CD14-positive monocyte (primary cell): ENCODE data around the gene DNAJC5. TPM values are rescaled to one million over a fixed set of nuclear protein-coding genes. Genes with fewer than 3 reads are reported as not detected.
A peak's percentile ranks its signal among the peaks of the same experiment; 100 is the strongest.

ENCODE experiments used
- DNase-seq, 3 donors: peaks; one replicate each; pipeline ENCODE4 v3.0.0-alpha.2; 2011 to 2022
- H2AFZ ChIP-seq: 2 replicates; pipeline ENCODE4 v1.6.0; 2012; ENCODE audit warnings: mild to moderate bottlenecking, low read depth, low read length, inconsistent platforms; ENCODE audit not compliant: insufficient read depth, poor library complexity, severe bottlenecking
- H3K27ac ChIP-seq, 2 donors: 1 replicate in 1 of 2; 2 replicates in 1 of 2; pipeline ENCODE4 v1.5.1; 2012 to 2013; ENCODE audit warnings: low read length in 2 of 2, control low read depth in 1 of 2, inconsistent platforms in 1 of 2, low read depth in 1 of 2, mild to moderate bottlenecking in 1 of 2
- H3K27me3 ChIP-seq, 2 donors: one replicate each; pipeline versions ENCODE4 v1.6.0 to v1.6.1; 2011 to 2013; ENCODE audit warnings: low read length in 2 of 2; ENCODE audit not compliant: control insufficient read depth in 2 of 2, insufficient read depth in 2 of 2
- H3K36me3 ChIP-seq, 2 donors: replicated peaks in 1 of 2; 1 replicate in 1 of 2; 2 replicates in 1 of 2; pipeline versions ENCODE4 v1.5.1 to v1.6.1; 2012 to 2013; ENCODE audit warnings: low read length in 2 of 2, control low read depth in 1 of 2, inconsistent platforms in 1 of 2, mild to moderate bottlenecking in 1 of 2; ENCODE audit not compliant: insufficient read depth in 2 of 2, control insufficient read depth in 1 of 2
- H3K4me1 ChIP-seq, 2 donors: 1 replicate in 1 of 2; 2 replicates in 1 of 2; pipeline versions ENCODE4 v1.5.1 to v1.6.1; 2012 to 2013; ENCODE audit warnings: low read length in 2 of 2, control low read depth in 1 of 2, inconsistent platforms in 1 of 2, mild to moderate bottlenecking in 1 of 2, moderate library complexity in 1 of 2; ENCODE audit not compliant: insufficient read depth in 2 of 2, control insufficient read depth in 1 of 2
- H3K4me2 ChIP-seq: replicated peaks from 2 replicates; pipeline ENCODE3; 2012; ENCODE audit warnings: low read length, moderate library complexity, mild to moderate bottlenecking; ENCODE audit not compliant: poor library complexity, severe bottlenecking; ENCODE audit errors: extremely low read depth
- H3K4me3 ChIP-seq, 3 experiments: fragments of 200-600 bp in 1 of 3; sonication (generic) in 1 of 3; replicated peaks in 1 of 3; 1 replicate in 2 of 3; 2 replicates in 1 of 3; pipeline ENCODE4 v1.5.1; 2011 to 2013; ENCODE audit warnings: low read length in 3 of 3, mild to moderate bottlenecking in 3 of 3, control low read depth in 2 of 3, low read depth in 2 of 3, inconsistent platforms in 1 of 3, moderate library complexity in 1 of 3
- H3K79me2 ChIP-seq: 2 replicates; pipeline ENCODE4 v1.6.0; 2012; ENCODE audit warnings: mild to moderate bottlenecking, control low read depth, inconsistent platforms, low read length, moderate library complexity; ENCODE audit not compliant: insufficient read depth
- H3K9ac ChIP-seq: 2 replicates; pipeline ENCODE4 v1.6.0; 2017; ENCODE audit warnings: low read length, mild to moderate bottlenecking; ENCODE audit not compliant: insufficient read depth, poor library complexity, severe bottlenecking
- H3K9me3 ChIP-seq, 2 donors: replicated peaks in 1 of 2; 1 replicate in 1 of 2; 2 replicates in 1 of 2; pipeline versions ENCODE4 v1.5.1 to v1.6.1; 2012 to 2013; ENCODE audit warnings: low read length in 2 of 2, control low read depth in 1 of 2; ENCODE audit not compliant: control insufficient read depth in 1 of 2, insufficient read depth in 1 of 2
- H4K20me1 ChIP-seq: 2 replicates; pipeline ENCODE4 v1.6.0; 2012; ENCODE audit warnings: mild to moderate bottlenecking, low read length, control low read depth, moderate library complexity; ENCODE audit not compliant: insufficient read depth
- H3K27ac Mint-ChIP-seq, 7 donors: one replicate each; pipeline ENCODE4 v1.8.0; 2020; ENCODE audit warnings: mild to moderate bottlenecking in 7 of 7, mixed read lengths in 7 of 7, moderate library complexity in 6 of 7, inconsistent platforms in 2 of 7
- H3K27me3 Mint-ChIP-seq, 3 donors: one replicate each; pipeline ENCODE4 v1.8.0; 2021 to 2022; ENCODE audit warnings: low read depth in 3 of 3, mild to moderate bottlenecking in 3 of 3, mixed read lengths in 3 of 3, moderate library complexity in 3 of 3, inconsistent platforms in 1 of 3
- H3K36me3 Mint-ChIP-seq, 2 donors: one replicate each; pipeline ENCODE4 v1.8.0; 2020; ENCODE audit warnings: mixed read lengths in 2 of 2, inconsistent platforms in 1 of 2, mild to moderate bottlenecking in 1 of 2
- H3K4me1 Mint-ChIP-seq: one replicate; pipeline ENCODE4 v1.8.0; 2020; ENCODE audit warnings: mild to moderate bottlenecking, mixed read lengths
- H3K4me3 Mint-ChIP-seq, 2 donors: one replicate each; pipeline ENCODE4 v1.8.0; 2020; ENCODE audit warnings: mild to moderate bottlenecking in 2 of 2, mixed read lengths in 2 of 2, moderate library complexity in 1 of 2
- H3K9me3 Mint-ChIP-seq, 7 donors: one replicate each; pipeline ENCODE4 v1.8.0; 2020 to 2022; ENCODE audit warnings: mixed read lengths in 7 of 7, mild to moderate bottlenecking in 6 of 7, moderate library complexity in 6 of 7, inconsistent platforms in 2 of 7
- CTCF ChIP-seq: fragments of 200-600 bp; IDR thresholded peaks from one replicate; pipeline ENCODE4 v1.8.0; 2022; ENCODE audit warnings: antibody characterized with exemption, mild to moderate bottlenecking
- WGBS: methylation state at CpG from one replicate; pipeline ENCODE4 v1.1.5; 2013; ENCODE audit warnings: missing lambda C conversion rate; ENCODE audit not compliant: insufficient coverage; 5-methylcytosine and 5-hydroxymethylcytosine counted together
- intact Hi-C, 2 donors: fragments of 100-400 bp; cut with micrococcal nuclease; formaldehyde crosslinking; loops; one replicate each; pipeline versions ENCODE4 v1.15.0 to v1.15.1; 2023
- polyA plus RNA-seq, 3 donors: library from polyadenylated mRNA; depleted of rRNA in 1 of 3; unstranded in 2 of 3; stranded (reverse) in 1 of 3; fragments of 300-500 nt in 2 of 3; fragments of >200 nt in 1 of 3; fragmentation: Illumina TruSeq in 2 of 3; gene quantifications; 1 replicate in 2 of 3; 2 replicates in 1 of 3; pipeline ENCODE4 v1.2.3, GENCODE V29; 2012 to 2021

The DNAJC5 gene
- polyA plus RNA-seq, 3 donors, result 5.9 to 44.4 (median 7.4) TPM

DNA sequence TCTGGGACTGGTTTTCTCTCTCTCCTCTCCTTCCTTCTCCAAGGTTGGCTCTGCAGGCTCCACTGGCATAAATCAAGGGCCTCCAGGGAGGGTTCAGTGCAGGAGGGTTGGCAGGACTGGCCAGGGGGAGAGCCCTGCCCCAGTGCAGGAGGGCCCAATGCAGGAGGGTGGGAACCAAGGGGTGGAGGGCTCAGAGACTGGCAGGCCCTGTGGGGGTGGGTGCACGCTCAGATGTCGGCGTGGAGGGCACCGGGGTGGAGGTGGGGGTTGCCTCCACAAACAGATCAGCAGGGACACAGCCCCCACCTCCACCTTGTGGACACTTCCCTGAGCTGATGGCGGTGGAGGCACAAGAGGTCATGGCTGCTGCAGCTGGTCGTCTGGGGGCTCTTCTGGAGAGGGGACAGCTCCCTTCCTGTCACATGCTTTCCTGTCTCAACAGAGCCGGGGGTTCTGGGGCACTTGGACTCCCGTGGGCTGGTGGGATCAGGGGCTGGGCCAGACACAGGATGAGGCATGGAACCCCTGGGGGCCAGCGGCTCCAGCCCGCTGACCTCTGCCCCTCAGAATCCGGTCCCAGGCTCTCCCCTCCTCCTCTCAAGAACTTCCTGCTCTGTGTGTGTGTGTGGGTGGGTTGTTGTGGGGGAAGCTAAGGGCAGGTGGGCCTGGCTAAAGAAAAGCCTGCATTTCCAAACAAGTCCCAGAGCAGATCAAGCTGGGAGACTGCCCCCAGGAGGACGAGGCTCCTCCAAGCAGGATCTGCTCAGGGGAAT lies 36.3 kb upstream of the DNAJC5 start:
- H3K4me3 Mint-ChIP-seq, result peak overlapping the region; percentile 62 to 76
- H3K36me3 ChIP-seq, result peaks cover 5 to 10% of the 10 kb centered on the region in 2 donors
- peaks cover 7 to 29% of the 10 kb centered on the region in 2 donors for H3K36me3 Mint-ChIP-seq
- no peak overlapping the region for H3K9ac ChIP-seq
- no peak overlapping the region for H3K27ac ChIP-seq
- intact Hi-C loops, result loop anchor here in 1 of 2 donors (10.0 kb wide), 1 partner anchor 54 kb away; no protein-coding TSS in a partner anchor
- peak overlapping the region in 1 of 3 experiments; percentile 6 for H3K4me3 ChIP-seq
- H3K27me3 Mint-ChIP-seq, result peaks cover 9 to 50% (median 30%) of the 10 kb centered on the region in 3 donors
- H3K9me3 ChIP-seq, result no peaks in the 10 kb centered on the region
- no peaks in the 10 kb centered on the region for H3K9me3 Mint-ChIP-seq
- 0% methylated on average over 4 of the region's 12 CpGs for WGBS
- peaks cover 21% of the 10 kb centered on the region for H3K79me2 ChIP-seq
- peak overlapping the region; percentile 29 for H2AFZ ChIP-seq
- H3K27ac Mint-ChIP-seq, result peak overlapping the region in 2 of 7 donors; percentile 26 to 48
- no peak for TF ChIP-seq CTCF
- DNase-seq, result no peak
- H3K4me1 ChIP-seq, result peaks cover 79 to 83% of the 10 kb centered on the region in 2 donors
- H3K4me1 Mint-ChIP-seq, result peaks cover 58% of the 10 kb centered on the region
- no peaks in the 10 kb centered on the region for H4K20me1 ChIP-seq
- H3K4me2 ChIP-seq, result peak overlapping the region; percentile 52
- H3K27me3 ChIP-seq, result peaks cover 0 to 12% of the 10 kb centered on the region in 2 donors

DNA sequence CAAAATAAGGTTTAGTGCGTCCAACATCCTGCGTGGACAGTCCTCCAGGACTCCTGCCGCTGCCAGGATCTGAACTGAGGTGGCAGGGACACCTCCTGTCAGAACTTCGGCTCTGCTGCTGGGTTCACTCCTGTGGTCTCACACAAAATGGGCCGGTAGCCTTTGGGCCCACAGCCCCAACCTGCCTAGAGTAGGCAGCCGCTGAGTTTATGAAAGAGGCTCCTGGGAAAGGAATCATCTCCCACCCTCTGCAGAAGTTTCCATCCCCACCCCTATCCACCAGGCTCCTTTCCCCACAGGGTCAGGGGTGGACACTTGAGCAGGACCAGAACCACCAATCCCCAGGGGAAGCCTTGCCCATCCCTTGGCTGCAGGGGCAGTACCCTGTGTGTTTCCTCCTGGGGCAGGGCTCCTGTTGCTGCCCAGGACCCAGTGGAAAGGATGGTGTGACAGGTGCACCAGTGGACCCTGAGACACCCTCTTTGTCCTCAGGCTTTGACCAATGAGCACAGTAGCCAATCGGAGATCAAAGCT lies 35.7 kb upstream of the DNAJC5 start:
- Mint-ChIP-seq H3K36me3 (peaks cover 7 to 30% of the 10 kb centered on the region in 2 donors), H3K4me3 (peak overlapping the region in 1 of 2 donors; percentile 76), H3K27ac (peak overlapping the region in 2 of 7 donors; percentile 30 to 43), H3K4me1 (peaks cover 58% of the 10 kb centered on the region), H3K9me3 (no peaks in the 10 kb centered on the region), H3K27me3 (peaks cover 9 to 47% (median 30%) of the 10 kb centered on the region in 3 donors)
- TF ChIP-seq CTCF, result no peak
- Histone ChIP-seq H3K27me3 (peaks cover 0 to 11% of the 10 kb centered on the region in 2 donors), H3K36me3 (peaks cover 5 to 10% of the 10 kb centered on the region in 2 donors), H3K27ac (no peak overlapping the region), H3K4me1 (peaks cover 77 to 83% of the 10 kb centered on the region in 2 donors), H3K4me3 (peak overlapping the region in 1 of 3 experiments; percentile 6), H3K9me3 (no peaks in the 10 kb centered on the region), H3K9ac (no peak overlapping the region), H4K20me1 (no peaks in the 10 kb centered on the region), H3K4me2 (peak overlapping the region; percentile 52), H2AFZ (peak overlapping the region; percentile 29), H3K79me2 (peaks cover 21% of the 10 kb centered on the region)
- no peak for DNase-seq
- WGBS, result 48% methylated on average over 5 of the region's 7 CpGs
- intact Hi-C loops, result loop anchor here in 1 of 2 donors (10.0 kb wide), 1 partner anchor 54 kb away; no protein-coding TSS in a partner anchor
